K562 (cell line): ENCODE results near the gene GRAMD2A.

Source experiments
- BACH1 ChIP-seq: fragments of 200-800 bp; sonication (Bioruptor generic); IDR thresholded peaks from 2 replicates; pipeline ENCODE4 v1.6.1; 2016; ENCODE audit warnings: missing genetic modification characterization, missing compliant biosample characterization
- CTCF ChIP-seq, 3 experiments: IDR thresholded peaks in 2 of 3; conservative IDR thresholded peaks in 1 of 3; 2 replicates each; pipeline ENCODE4 v1.5.1; 2011 to 2012; ENCODE audit warnings: low read length in 3 of 3, mild to moderate bottlenecking in 3 of 3, control low read depth in 2 of 3, improper control_type of control experiment in 1 of 3, inconsistent platforms in 1 of 3, low read depth in 1 of 3, mixed read lengths in 1 of 3, moderate library complexity in 1 of 3; ENCODE audit not compliant: insufficient read depth in 2 of 3
- FOSL1 ChIP-seq: fragments of 200-800 bp; sonication (Bioruptor generic); conservative IDR thresholded peaks from 2 replicates; pipeline ENCODE4 v1.6.1; 2016; ENCODE audit warnings: missing genetic modification characterization, missing compliant biosample characterization
- GTF2F1 ChIP-seq: IDR thresholded peaks from 2 replicates; pipeline ENCODE4 v1.6.1; 2011; ENCODE audit warnings: low read depth, low read length, improper control_type of control experiment
- HDAC6 ChIP-seq: IDR thresholded peaks from 2 replicates; pipeline ENCODE4 v1.6.1; 2012; ENCODE audit warnings: low read depth, mild to moderate bottlenecking, control low read depth, inconsistent platforms, low read length, moderate library complexity
- LEF1 ChIP-seq: fragments of 450-650 bp; IDR thresholded peaks from 2 replicates; pipeline ENCODE4 v1.6.1; 2016; ENCODE audit warnings: mild to moderate bottlenecking
- MYC ChIP-seq, 2 experiments: fragments of 250-450 bp in 1 of 2; sonication (Bioruptor Pico) in 1 of 2; IDR thresholded peaks; 2 replicates each; pipeline versions ENCODE4 v1.5.1 to v1.6.1; 2012 to 2021; ENCODE audit warnings: low read depth in 2 of 2, borderline replicate concordance in 1 of 2, improper control_type of control experiment in 1 of 2, low read length in 1 of 2, mild to moderate bottlenecking in 1 of 2, moderate library complexity in 1 of 2
- NR2F6 ChIP-seq: fragments of 450-650 bp; formaldehyde crosslinking; IDR thresholded peaks from 2 replicates; pipeline ENCODE4 v1.4.0; 2020; ENCODE audit warnings: mild to moderate bottlenecking
- TRIM24 ChIP-seq, 2 experiments: fragments of 450-650 bp; IDR thresholded peaks; 2 replicates each; pipeline ENCODE4 v1.6.1; 2016
- U2AF2 ChIP-seq: fragments of 200-400 bp; formaldehyde crosslinking; optimal IDR thresholded peaks from 2 replicates; pipeline ENCODE3; 2017; ENCODE audit warnings: low read depth, mild to moderate bottlenecking, low read length
- TF ChIP-seq, protein P1 (sequence below): fragments of 250-450 bp; sonication (Bioruptor Pico); IDR thresholded peaks from 2 replicates; pipeline ENCODE4 v1.5.0; 2020; ENCODE audit warnings: mild to moderate bottlenecking
- TF ChIP-seq, protein P2 (sequence below), 2 experiments: fragments of 450-650 bp; formaldehyde crosslinking in 1 of 2; IDR thresholded peaks; 2 replicates each; pipeline versions ENCODE4 v1.4.0 to v1.6.1; 2014 to 2020; ENCODE audit warnings: mild to moderate bottlenecking in 2 of 2, borderline replicate concordance in 1 of 2, low read depth in 1 of 2

DNA sequence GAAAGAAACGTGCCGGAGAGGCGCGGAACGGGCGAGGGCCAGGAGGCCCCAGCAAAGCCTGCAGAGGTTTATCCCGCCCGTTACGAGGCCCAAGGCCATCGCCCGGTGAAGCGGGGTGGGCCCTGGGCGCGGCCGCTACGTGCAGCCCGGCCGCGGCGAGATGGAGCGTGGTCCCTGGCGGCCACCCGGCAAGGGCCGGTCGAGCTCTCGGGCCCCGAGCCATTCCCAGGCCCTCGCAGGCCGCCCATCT is 32.3 kb upstream of the GRAMD2A start:
- TF ChIP-seq TRIM24 (IDR thresholded peaks at IDR 0.05): no peak
- no peak for TF ChIP-seq U2AF2
- TF ChIP-seq, protein P1, sequence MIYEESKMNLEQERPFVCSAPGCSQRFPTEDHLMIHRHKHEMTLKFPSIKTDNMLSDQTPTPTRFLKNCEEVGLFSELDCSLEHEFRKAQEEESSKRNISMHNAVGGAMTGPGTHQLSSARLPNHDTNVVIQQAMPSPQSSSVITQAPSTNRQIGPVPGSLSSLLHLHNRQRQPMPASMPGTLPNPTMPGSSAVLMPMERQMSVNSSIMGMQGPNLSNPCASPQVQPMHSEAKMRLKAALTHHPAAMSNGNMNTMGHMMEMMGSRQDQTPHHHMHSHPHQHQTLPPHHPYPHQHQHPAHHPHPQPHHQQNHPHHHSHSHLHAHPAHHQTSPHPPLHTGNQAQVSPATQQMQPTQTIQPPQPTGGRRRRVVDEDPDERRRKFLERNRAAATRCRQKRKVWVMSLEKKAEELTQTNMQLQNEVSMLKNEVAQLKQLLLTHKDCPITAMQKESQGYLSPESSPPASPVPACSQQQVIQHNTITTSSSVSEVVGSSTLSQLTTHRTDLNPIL (CRISPR knock-in tag): no peak
- no peak for TF ChIP-seq FOSL1 (tag)
- TF ChIP-seq, protein P2, sequence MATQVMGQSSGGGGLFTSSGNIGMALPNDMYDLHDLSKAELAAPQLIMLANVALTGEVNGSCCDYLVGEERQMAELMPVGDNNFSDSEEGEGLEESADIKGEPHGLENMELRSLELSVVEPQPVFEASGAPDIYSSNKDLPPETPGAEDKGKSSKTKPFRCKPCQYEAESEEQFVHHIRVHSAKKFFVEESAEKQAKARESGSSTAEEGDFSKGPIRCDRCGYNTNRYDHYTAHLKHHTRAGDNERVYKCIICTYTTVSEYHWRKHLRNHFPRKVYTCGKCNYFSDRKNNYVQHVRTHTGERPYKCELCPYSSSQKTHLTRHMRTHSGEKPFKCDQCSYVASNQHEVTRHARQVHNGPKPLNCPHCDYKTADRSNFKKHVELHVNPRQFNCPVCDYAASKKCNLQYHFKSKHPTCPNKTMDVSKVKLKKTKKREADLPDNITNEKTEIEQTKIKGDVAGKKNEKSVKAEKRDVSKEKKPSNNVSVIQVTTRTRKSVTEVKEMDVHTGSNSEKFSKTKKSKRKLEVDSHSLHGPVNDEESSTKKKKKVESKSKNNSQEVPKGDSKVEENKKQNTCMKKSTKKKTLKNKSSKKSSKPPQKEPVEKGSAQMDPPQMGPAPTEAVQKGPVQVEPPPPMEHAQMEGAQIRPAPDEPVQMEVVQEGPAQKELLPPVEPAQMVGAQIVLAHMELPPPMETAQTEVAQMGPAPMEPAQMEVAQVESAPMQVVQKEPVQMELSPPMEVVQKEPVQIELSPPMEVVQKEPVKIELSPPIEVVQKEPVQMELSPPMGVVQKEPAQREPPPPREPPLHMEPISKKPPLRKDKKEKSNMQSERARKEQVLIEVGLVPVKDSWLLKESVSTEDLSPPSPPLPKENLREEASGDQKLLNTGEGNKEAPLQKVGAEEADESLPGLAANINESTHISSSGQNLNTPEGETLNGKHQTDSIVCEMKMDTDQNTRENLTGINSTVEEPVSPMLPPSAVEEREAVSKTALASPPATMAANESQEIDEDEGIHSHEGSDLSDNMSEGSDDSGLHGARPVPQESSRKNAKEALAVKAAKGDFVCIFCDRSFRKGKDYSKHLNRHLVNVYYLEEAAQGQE (IDR thresholded peaks at IDR 0.05; ENCODE audit: borderline replicate concordance): no peak
- TF ChIP-seq, protein P2 (CRISPR knock-in tag; IDR thresholded peaks at IDR 0.05; ENCODE audit: low read depth): peak; percentile 36; the same call in 1 of the 2 replicates
- TF ChIP-seq NR2F6 (CRISPR knock-in tag): no peak
- TF ChIP-seq HDAC6: no peak
- no peak for TF ChIP-seq LEF1
- TF ChIP-seq BACH1 (tag): no peak
- no peak for TF ChIP-seq CTCF (IDR thresholded peaks at IDR 0.05 in 2 of 3, conservative IDR thresholded peaks at IDR 0.05 in 1 of 3; ENCODE audit: insufficient read depth in 2 of 3, low read depth in 1 of 3, low read length in 3 of 3)
- TF ChIP-seq GTF2F1: no peak
- no peak for TF ChIP-seq MYC (IDR thresholded peaks at IDR 0.05; ENCODE audit: low read depth, low read length)
- no peak for TF ChIP-seq MYC (CRISPR knock-in tag; IDR thresholded peaks at IDR 0.05; ENCODE audit: borderline replicate concordance, low read depth)
